ENCODE measurements around the gene ZSCAN5A.
"Not testable (repeated sequence)": the region's sequence is repeated elsewhere in the genome, so short reads cannot be mapped to it uniquely, and the experiment has no call there.

Gene ZSCAN5A

GRCh38 chr19:56312787-56313657 is 1.6 kb downstream of the ZSCAN5A start:
- TF ChIP-seq CTCF (IDR thresholded peaks at IDR 0.05): no peak
- no peak overlapping the region for H3K4me3 ChIP-seq (ENCODE audit: low read depth in 1 of 2, low read length in 1 of 2)
- no peak overlapping the region for H3K27ac ChIP-seq

GRCh38 chr19:56312342-56312741 is 2.3 kb downstream of the ZSCAN5A start:
- Histone ChIP-seq H3K27ac (no peak overlapping the region), H3K9me3 (no peaks in the 10 kb centered on the region), H3K4me3 (ENCODE audit: low read depth in 1 of 2, low read length in 1 of 2) (no peak overlapping the region), H3K4me1 (ENCODE audit: control insufficient read depth in 1 of 2, insufficient read depth in 1 of 2, low read depth in 1 of 2, low read length in 1 of 2) (peaks cover 33 to 35% of the 10 kb centered on the region in 2 experiments), H3K27me3 (no peaks in the 10 kb centered on the region), H3K36me3 (no peaks in the 10 kb centered on the region)
- no peak for TF ChIP-seq CTCF (IDR thresholded peaks at IDR 0.05)

More at GRCh38 chr19:56312787-56313657, 1.6 kb downstream of the ZSCAN5A start:
- peaks cover 35 to 40% of the 10 kb centered on the region in 2 experiments for H3K4me1 ChIP-seq (ENCODE audit: control insufficient read depth in 1 of 2, insufficient read depth in 1 of 2, low read depth in 1 of 2, low read length in 1 of 2)
- no peaks in the 10 kb centered on the region for H3K27me3 ChIP-seq
- H3K9me3 ChIP-seq: no peaks in the 10 kb centered on the region
- H3K36me3 ChIP-seq: no peaks in the 10 kb centered on the region

- Histone ChIP-seq H3K27ac (no peak overlapping the region), H3K9me3 (no peaks in the 10 kb centered on the region), H3K4me3 (ENCODE audit: low read depth in 1 of 2, low read length in 1 of 2) (no peak overlapping the region), H3K36me3 (no peaks in the 10 kb centered on the region), H3K27me3 (no peaks in the 10 kb centered on the region), H3K4me1 (ENCODE audit: control insufficient read depth in 1 of 2, insufficient read depth in 1 of 2, low read depth in 1 of 2, low read length in 1 of 2) (peaks cover 18 to 21% of the 10 kb centered on the region in 2 experiments)
- no peak for TF ChIP-seq CTCF (IDR thresholded peaks at IDR 0.05)
These were observed 4.2 kb downstream of the ZSCAN5A start for GRCh38 chr19:56310462-56310861.

GRCh38 chr19:56309511-56310185 is 5.0 kb downstream of the ZSCAN5A start:
- H3K4me1 ChIP-seq (ENCODE audit: control insufficient read depth in 1 of 2, insufficient read depth in 1 of 2, low read depth in 1 of 2, low read length in 1 of 2): peaks cover 15 to 16% of the 10 kb centered on the region in 2 experiments
- TF ChIP-seq CTCF (IDR thresholded peaks at IDR 0.05): peak; percentile 87
- no peaks in the 10 kb centered on the region for H3K27me3 ChIP-seq
- H3K9me3 ChIP-seq: no peaks in the 10 kb centered on the region
- H3K36me3 ChIP-seq: no peaks in the 10 kb centered on the region
- no peak overlapping the region for H3K4me3 ChIP-seq (ENCODE audit: low read depth in 1 of 2, low read length in 1 of 2)
- H3K27ac ChIP-seq: no peak overlapping the region

- no peak for TF ChIP-seq CTCF (IDR thresholded peaks at IDR 0.05)
- H3K27me3 ChIP-seq: no peaks in the 10 kb centered on the region
- no peaks in the 10 kb centered on the region for H3K9me3 ChIP-seq
- H3K4me3 ChIP-seq (ENCODE audit: low read depth in 1 of 2, low read length in 1 of 2): no peak overlapping the region
- H3K36me3 ChIP-seq: no peaks in the 10 kb centered on the region
- H3K4me1 ChIP-seq (ENCODE audit: control insufficient read depth in 1 of 2, insufficient read depth in 1 of 2, low read depth in 1 of 2, low read length in 1 of 2): peaks cover 7 to 12% of the 10 kb centered on the region in 2 experiments
- H3K27ac ChIP-seq: no peak overlapping the region
These were observed 5.8 kb downstream of the ZSCAN5A start for GRCh38 chr19:56308792-56309191.

GRCh38 chr19:56307062-56307461 is 7.6 kb downstream of the ZSCAN5A start:
- H3K9me3 ChIP-seq; H3K4me3 ChIP-seq (ENCODE audit: low read depth in 1 of 2, low read length in 1 of 2): not testable (repeated sequence)

More at GRCh38 chr19:56307062-56307461, 7.6 kb downstream of the ZSCAN5A start:
- H3K4me1 ChIP-seq (ENCODE audit: control insufficient read depth in 1 of 2, insufficient read depth in 1 of 2, low read depth in 1 of 2, low read length in 1 of 2); H3K27ac ChIP-seq; H3K36me3 ChIP-seq; H3K27me3 ChIP-seq: not testable (repeated sequence)

Data from neutrophil (primary cell).